ENCODE measurements around the gene RFX7.

GRCh38 chr15:56243163-56244037 lies at the start of gene RFX7:
- TF ChIP-seq POLR2A (IDR thresholded peaks at IDR 0.05; ENCODE audit: low read depth, low read length) (no peak), POLR2AphosphoS5 (IDR thresholded peaks at IDR 0.05; ENCODE audit: low read depth, low read length) (no peak; the same call in 1 of the 2 replicates), TAF1 (IDR thresholded peaks at IDR 0.05; ENCODE audit: low read depth, low read length) (no peak)
